Activated CD8-positive, alpha-beta memory T cell treated with anti-CD3 and anti-CD28 coated beads for 36 hours (primary cell): ENCODE data around the gene TRA2A. TPM values are rescaled to one million over a fixed set of nuclear protein-coding genes. Genes with fewer than 3 reads are reported as not detected.

Source experiments
- total RNA-seq, 2 experiments: library from RNA; stranded (reverse); gene quantifications; one replicate each; pipeline ENCODE4 v1.2.3, GENCODE V29; 2021

The TRA2A gene
- total RNA-seq, 2 experiments from 2014 or later: 81.0 to 81.6 TPM

Other genes starting within 250 kb of the TRA2A start
- gene MALSU1, start 232.6 kb downstream of the TRA2A start, total RNA-seq: 100 to 1,000 TPM; 104 to 105 TPM
- under 1 TPM; 0.04 to 0.67 TPM for gene IGF2BP3, start 61.5 kb downstream of the TRA2A start, total RNA-seq
- gene CCDC126, start 65.4 kb upstream of the TRA2A start, total RNA-seq: 1 to 10 TPM; 5.6 to 5.8 TPM
- 1 to 10 TPM; 6.5 to 7.1 TPM for gene FAM221A, start 148.2 kb upstream of the TRA2A start, total RNA-seq
- gene STK31, start 178.2 kb upstream of the TRA2A start, total RNA-seq: under 1 TPM in 1 of 2 experiments, not detected in 1; 0.38 TPM